GM19035 (cell line): ENCODE data around the gene NUP58.
"Not testable (repeated sequence)": the region's sequence is repeated elsewhere in the genome, so short reads cannot be mapped to it uniquely, and the experiment has no call there.

ENCODE experiments used
- ATAC-seq: cut with Tn5 transposase; IDR thresholded peaks from one replicate; pipeline ENCODE4 v1.9.1; 2021; ENCODE audit not compliant: unreplicated experiment

The NUP58 gene

DNA sequence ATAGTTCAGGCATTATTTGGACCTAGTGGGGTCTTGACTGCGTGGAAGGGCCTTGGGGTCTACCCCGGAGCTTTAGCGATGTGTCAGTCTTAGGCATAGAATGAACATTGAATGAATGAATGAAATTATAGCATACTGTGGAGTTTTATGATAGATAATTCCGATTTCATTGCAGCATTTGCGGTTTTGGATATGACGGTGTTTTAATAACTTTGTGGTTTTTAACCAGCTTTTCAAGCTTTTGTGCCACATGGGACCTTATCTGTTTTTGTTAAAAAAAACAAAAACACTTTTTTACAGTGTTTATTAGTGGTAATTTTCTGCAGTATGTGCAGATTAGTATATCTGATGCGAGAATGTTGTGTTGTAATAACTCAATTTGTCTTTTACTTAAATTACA, 696 bp downstream of the NUP58 start:
- no peak for ATAC-seq

DNA sequence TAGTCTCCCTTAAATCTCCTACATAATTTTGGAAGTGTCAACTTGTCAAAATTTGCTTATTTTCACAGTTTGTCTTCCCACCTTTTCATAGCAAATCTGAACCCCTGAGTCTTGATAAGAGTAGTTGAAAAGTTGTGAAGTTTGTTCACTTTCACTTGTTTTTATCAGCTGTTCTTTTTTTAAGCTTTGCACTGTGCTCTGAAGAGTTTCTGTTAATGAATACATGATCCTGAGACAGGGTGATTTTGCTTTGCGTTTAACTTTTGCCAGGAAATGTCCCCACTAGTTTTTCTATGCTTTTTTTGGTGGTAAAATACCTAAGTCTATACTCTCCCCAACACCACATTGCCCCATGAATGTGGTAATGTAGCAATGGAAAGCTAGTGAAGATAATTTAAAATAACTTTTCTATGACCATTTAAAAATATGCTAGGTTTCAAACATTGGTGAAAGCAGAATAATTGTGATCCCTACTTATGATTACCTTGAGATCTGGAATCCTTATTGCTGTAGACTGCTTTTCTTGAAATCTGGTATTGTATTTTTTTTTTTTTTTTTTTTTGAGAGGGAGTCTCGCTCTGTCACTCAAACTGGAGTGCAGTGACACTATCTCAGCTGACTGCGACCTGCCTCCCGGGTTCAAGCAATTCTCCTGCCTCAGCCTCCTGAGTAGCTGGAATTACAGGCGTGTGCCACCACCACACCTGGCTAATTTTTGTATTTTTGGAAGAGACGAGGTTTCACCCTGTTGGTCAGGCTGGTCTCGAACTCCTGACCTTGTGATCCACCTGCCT, 5.4 kb downstream of the NUP58 start:
- ATAC-seq, result no peak

DNA sequence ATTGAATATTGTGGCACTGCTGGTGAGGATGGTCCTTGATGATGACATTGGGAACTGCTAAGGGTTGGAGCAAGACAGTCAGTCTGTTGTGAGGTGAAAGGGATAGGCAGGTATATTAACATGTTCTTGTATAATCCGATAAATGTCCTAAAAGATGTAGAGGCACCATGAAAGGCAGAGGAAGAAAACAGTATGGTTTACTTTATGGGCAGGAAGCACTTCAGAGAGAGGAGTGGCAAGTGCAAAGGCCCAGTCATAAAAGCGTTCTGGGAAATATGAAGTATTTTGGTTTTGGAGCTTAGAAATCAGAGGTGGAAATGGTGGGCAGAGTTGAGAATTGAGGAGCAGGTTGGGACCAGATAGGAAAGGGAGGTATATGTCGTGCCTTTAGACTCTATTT, 9.5 kb downstream of the NUP58 start:
- ATAC-seq, result no peak

- not testable (repeated sequence) for ATAC-seq
Measured at GRCh38 chr13:25318946-25319345, 17.5 kb downstream of the NUP58 start.

- no peak for ATAC-seq
Measured at GRCh38 chr13:25319771-25320170, 18.3 kb downstream of the NUP58 start.

GRCh38 chr13:25324100-25324499, 22.7 kb downstream of the NUP58 start:
- ATAC-seq, result no peak

GRCh38 chr13:25329706-25330105, 28.3 kb downstream of the NUP58 start:
- ATAC-seq, result no peak

- ATAC-seq, result no peak
Measured at GRCh38 chr13:25330541-25330940, 29.1 kb downstream of the NUP58 start.

GRCh38 chr13:25335856-25336255, 34.4 kb downstream of the NUP58 start:
- no peak for ATAC-seq

DNA sequence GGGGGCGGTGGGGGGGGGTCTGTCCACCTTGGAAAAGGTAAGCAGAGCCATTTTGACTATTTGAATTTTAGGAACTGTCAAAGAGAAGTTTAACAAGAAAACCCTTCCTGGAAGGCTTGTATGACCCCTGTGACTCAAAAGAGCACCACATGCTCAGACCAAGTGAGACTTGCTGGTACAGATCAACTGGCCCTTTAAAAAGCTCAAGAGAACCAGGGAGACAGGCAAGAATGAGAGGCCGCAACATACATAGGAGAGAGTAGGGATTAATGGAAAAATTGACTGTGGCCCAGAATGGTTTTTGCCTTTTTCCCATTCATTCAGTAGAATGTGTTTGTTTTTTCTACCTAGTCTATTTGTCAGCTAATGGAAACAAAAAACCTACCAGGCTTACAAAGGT, 44.2 kb downstream of the NUP58 start:
- ATAC-seq, result no peak

- no peak for ATAC-seq
Measured at GRCh38 chr13:25347151-25347550, 45.7 kb downstream of the NUP58 start.

DNA sequence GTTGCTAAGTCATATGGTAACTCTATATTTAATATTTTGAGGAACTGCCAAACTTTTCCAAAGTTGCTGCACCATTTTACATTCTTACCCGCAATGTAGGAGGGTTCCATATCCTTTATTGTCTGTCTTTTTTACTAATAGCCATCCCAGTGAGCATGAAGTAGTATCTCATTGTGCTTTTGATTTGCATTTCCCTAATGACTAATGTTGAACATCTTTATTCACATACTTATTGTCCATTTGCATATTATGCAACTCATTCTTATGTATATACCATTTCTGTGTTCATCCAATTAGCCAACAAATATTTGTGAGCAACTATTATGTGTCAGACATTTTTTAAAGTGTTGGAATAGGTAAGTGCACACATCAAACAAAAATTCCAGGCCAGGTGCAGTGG, 50.0 kb downstream of the NUP58 start:
- ATAC-seq, result no peak

- no peak for ATAC-seq
Measured at GRCh38 chr13:25352230-25352629, 50.8 kb downstream of the NUP58 start.

DNA sequence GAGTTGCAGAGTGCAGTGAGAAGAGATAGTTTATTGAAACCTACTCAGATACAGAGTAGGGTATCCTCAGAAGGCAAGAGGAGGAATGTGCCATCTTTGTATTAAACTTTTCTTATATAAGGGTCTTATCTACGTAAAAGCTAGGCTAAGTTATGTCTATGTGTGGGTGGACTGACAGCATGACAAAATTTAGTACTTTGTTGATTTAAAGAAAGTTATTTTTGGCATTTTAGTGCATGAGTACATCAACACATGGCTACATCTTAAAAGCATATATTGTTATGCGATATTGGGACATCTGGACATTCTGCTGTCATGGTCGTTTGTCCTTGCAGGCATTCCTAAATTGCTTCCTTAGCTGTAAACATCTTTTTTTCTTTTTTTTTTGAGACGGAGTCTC, 51.4 kb downstream of the NUP58 start:
- ATAC-seq, result no peak

DNA sequence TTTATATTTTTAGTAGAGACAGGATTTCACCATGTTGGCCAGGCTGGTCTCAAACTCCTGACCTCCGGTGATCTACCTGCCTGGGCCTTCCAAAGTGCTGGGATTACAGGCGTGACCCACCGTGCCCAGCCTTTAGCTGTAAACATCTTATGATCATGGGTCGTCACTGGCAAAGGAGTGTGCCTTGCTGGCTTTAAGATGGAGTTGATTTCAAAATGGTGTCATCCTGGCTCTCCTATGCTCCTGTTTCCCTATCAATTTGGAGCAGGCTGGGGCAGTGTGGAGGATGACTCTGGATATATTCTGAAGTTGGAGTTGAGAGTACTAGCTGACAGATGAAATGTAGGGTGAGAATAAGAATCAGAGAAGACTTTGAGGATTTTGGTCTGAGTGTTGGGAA, 51.9 kb downstream of the NUP58 start:
- ATAC-seq, result no peak

GRCh38 chr13:25354377-25354776, 53.0 kb downstream of the NUP58 start:
- no peak for ATAC-seq

- ATAC-seq, result not testable (repeated sequence)
Measured at GRCh38 chr13:25360443-25360842, 59.0 kb downstream of the NUP58 start.

GRCh38 chr13:25365720-25366235, 64.4 kb downstream of the NUP58 start:
- no peak for ATAC-seq

GRCh38 chr13:25371158-25371874, 69.9 kb downstream of the NUP58 start:
- ATAC-seq, result no peak

DNA sequence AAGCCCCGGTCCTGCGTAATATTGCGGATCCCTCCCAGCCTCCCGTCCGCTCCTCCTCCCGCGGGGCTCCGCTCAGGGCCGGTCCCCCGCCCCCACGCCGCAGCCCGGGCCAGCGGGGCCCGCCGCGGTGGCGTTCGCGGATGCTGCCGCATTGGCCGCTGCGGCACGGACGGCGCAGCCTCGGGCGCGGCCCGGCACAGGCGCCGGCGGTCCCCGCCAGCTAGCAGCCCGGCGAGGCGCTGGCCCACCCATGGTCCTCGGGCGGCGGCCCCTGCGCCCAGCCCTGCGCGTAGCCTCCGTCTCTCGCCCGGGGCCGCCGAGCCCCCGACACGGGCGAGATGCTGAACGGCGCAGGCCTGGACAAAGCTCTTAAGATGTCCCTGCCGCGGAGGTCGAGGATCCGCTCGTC, 70.5 kb downstream of the NUP58 start, which contains the start of gene ATP8A2:
Gene ATP8A2, plus strand, starts transcription at position 100 of the 409 bp plus-strand sequence. Its CDS starts 239 bp downstream, at position 339.
- no peak for ATAC-seq

- no peak for ATAC-seq
Measured at GRCh38 chr13:25372284-25373081, 71.1 kb downstream of the NUP58 start.
